ENCODE results near the gene CD22. TPM values are rescaled to one million over a fixed set of nuclear protein-coding genes. Genes with fewer than 3 reads are reported as not detected.
A peak's percentile ranks its signal among the peaks of the same experiment; 100 is the strongest.

The CD22 gene
- total and polyA plus RNA-seq, 9 donors: 54.2 to 264 (median 113) TPM

DNA sequence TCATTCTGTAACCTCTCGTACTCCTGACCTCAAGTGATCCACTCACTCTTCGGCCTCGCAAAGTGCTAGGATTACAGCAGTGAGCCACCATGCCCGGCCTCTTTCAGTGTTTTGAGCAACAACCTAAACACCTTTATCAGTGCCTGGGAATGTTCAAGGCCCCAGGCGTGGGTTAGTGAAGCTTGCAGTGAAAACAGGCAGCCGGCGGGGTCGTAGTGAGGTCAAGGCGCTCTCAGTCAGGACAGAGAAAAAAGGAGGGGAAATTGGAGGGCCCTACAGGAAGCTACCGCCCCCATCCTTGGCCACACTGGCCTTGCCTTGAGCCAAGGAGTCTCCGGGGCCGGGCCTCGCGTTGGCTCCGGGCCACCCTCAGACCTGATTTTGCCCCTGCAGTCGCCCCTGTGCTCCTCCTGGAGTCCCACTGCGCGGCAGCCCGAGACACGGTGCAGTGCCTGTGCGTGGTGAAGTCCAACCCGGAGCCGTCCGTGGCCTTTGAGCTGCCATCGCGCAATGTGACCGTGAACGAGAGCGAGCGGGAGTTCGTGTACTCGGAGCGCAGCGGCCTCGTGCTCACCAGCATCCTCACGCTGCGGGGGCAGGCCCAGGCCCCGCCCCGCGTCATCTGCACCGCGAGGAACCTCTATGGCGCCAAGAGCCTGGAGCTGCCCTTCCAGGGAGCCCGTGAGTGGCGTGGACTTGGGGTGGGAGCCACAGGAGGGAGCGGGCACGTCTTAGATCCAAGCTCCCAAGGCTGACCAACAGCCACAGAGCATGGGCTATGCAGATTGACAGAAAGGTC, 19.3 kb upstream of the CD22 start:
- peak; percentile 91 to 96 (median 93) for DNase-seq
- Histone ChIP-seq H3K27me3 (no peaks in the 10 kb centered on the region), H3K4me3 (peak overlapping the region; percentile 36), H3K9me3 (no peaks in the 10 kb centered on the region), H3K27ac (peak overlapping the region; percentile 75 to 91), H3K4me1 (ENCODE audit: insufficient read depth) (peaks cover 35% of the 10 kb centered on the region), H3K36me3 (no peaks in the 10 kb centered on the region)
- intact Hi-C loops (cut with DNase I): loop anchor here in 3 of 4 donors (2.0 to 5.0 kb wide), 2 partner anchors 37 to 39 kb away; no protein-coding TSS in a partner anchor
- TF ChIP-seq POLR2A (IDR thresholded peaks at IDR 0.05): no peak
- TF ChIP-seq CTCF (IDR thresholded peaks at IDR 0.05): no peak
- TF ChIP-seq EP300 (IDR thresholded peaks at IDR 0.05): no peak
- 6 to 19% (median 7%) methylated on average over 21 to 47 of the region's 47 CpGs for WGBS, 3 donors

DNA sequence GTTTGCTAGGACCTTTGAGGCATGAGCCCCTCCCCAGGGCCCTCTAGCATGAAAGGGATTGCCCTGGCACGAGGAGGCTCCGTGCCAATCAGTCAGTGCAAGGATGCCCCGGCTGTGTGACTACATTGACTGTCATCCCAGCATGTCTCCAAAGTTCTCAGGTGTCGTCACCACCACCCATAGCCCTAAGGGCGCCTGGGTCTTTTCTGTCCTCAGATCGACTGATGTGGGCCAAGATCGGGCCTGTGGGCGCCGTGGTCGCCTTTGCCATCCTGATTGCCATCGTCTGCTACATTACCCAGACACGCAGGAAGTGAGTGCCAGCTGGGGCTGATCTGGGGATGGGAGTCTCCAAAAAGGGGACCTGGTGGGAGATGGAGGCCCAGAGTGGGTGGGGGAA, 18.7 kb upstream of the CD22 start:
- Histone ChIP-seq H3K4me1 (ENCODE audit: insufficient read depth) (peaks cover 35% of the 10 kb centered on the region), H3K4me3 (peak overlapping the region; percentile 36), H3K27ac (peak overlapping the region; percentile 75 to 91), H3K36me3 (no peaks in the 10 kb centered on the region), H3K27me3 (no peaks in the 10 kb centered on the region), H3K9me3 (no peaks in the 10 kb centered on the region)
- TF ChIP-seq EP300 (IDR thresholded peaks at IDR 0.05) (no peak), CTCF (IDR thresholded peaks at IDR 0.05) (no peak), POLR2A (IDR thresholded peaks at IDR 0.05) (no peak)
- intact Hi-C loops (cut with DNase I): loop anchor here in 2 of 4 donors (2.0 to 5.0 kb wide), 2 partner anchors 38 to 40 kb away; no protein-coding TSS in a partner anchor
- peak in 4 of 5 donors; percentile 35 to 61 (median 52) for DNase-seq
- 41 to 51% (median 43%) methylated on average over 11 to 12 of the region's 12 CpGs for WGBS, 3 donors

- peaks cover 35% of the 10 kb centered on the region for H3K4me1 ChIP-seq (ENCODE audit: insufficient read depth)
- intact Hi-C loops (cut with DNase I): loop anchor here in 2 of 4 donors (2.0 to 5.0 kb wide), 2 partner anchors 39 to 40 kb away; no protein-coding TSS in a partner anchor
- no peaks in the 10 kb centered on the region for H3K27me3 ChIP-seq
- TF ChIP-seq EP300 (IDR thresholded peaks at IDR 0.05): no peak
- no peak for TF ChIP-seq CTCF (IDR thresholded peaks at IDR 0.05)
- TF ChIP-seq POLR2A (IDR thresholded peaks at IDR 0.05): no peak
- no peaks in the 10 kb centered on the region for H3K36me3 ChIP-seq
- H3K27ac ChIP-seq: peak overlapping the region; percentile 75 to 91
- WGBS, 3 donors: 54 to 65% (median 59%) methylated on average over 10 of the region's 10 CpGs
- H3K9me3 ChIP-seq: no peaks in the 10 kb centered on the region
- peak overlapping the region; percentile 36 for H3K4me3 ChIP-seq
- DNase-seq: no peak
Observed at GRCh38 chr19:35310811-35311465, 18.0 kb upstream of the CD22 start.

DNA sequence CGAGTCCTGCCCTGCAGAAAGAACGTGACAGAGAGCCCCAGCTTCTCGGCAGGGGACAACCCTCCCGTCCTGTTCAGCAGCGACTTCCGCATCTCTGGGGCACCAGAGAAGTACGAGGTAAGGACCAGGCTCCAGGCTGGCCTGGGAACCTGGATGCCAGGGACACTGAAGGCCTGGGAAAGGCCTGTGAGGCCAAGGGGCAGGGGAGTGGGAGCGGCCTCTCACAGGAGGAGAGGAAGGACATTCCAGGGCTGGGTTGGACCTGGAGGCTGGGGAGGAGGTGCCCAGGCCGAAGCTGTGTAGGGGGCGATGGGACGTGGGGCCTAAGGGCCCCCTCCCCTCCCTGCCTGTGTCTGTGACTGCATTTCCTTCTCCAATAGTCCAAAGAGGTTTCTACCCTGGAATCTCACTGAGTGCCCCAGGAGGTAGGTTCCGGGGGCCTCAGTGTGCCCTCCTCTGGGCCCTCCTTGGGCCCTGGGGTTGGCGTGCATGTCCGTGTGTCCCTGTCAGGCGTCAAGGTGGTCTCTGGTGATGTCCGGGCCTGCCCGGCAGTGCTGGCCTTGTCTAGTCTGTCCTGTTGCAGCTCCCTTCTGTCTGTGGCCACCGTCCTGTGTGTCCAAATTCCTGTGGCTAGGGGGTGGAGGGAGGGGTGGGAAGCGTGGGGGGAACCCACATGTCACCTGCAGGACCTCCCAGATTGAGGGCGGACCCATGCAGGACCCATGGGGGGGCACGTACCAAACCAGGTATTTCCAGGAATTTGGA, 16.9 kb upstream of the CD22 start:
- peak overlapping the region; percentile 75 to 91 for H3K27ac ChIP-seq
- WGBS, 3 donors: 35 to 47% (median 42%) methylated on average over 20 to 21 of the region's 21 CpGs
- peak overlapping the region; percentile 7 for H3K4me3 ChIP-seq
- intact Hi-C loops (cut with DNase I): loop anchor here in 2 of 4 donors (2.0 to 5.0 kb wide), 2 partner anchors 40 to 41 kb away; no protein-coding TSS in a partner anchor
- H3K27me3 ChIP-seq: no peaks in the 10 kb centered on the region
- DNase-seq: peak in 2 of 5 donors; percentile 22 to 42
- no peaks in the 10 kb centered on the region for H3K36me3 ChIP-seq
- no peak for TF ChIP-seq EP300 (IDR thresholded peaks at IDR 0.05)
- no peak for TF ChIP-seq CTCF (IDR thresholded peaks at IDR 0.05)
- peaks cover 35% of the 10 kb centered on the region for H3K4me1 ChIP-seq (ENCODE audit: insufficient read depth)
- no peaks in the 10 kb centered on the region for H3K9me3 ChIP-seq

All from ovary (tissue), 9 donors.